ENCODE measurements around the gene FAM78A. TPM values are rescaled to one million over a fixed set of nuclear protein-coding genes. Genes with fewer than 3 reads are reported as not detected.

The FAM78A gene
- polyA plus RNA-seq, 1 donor from 2014 or later = 0.47 TPM

DNA sequence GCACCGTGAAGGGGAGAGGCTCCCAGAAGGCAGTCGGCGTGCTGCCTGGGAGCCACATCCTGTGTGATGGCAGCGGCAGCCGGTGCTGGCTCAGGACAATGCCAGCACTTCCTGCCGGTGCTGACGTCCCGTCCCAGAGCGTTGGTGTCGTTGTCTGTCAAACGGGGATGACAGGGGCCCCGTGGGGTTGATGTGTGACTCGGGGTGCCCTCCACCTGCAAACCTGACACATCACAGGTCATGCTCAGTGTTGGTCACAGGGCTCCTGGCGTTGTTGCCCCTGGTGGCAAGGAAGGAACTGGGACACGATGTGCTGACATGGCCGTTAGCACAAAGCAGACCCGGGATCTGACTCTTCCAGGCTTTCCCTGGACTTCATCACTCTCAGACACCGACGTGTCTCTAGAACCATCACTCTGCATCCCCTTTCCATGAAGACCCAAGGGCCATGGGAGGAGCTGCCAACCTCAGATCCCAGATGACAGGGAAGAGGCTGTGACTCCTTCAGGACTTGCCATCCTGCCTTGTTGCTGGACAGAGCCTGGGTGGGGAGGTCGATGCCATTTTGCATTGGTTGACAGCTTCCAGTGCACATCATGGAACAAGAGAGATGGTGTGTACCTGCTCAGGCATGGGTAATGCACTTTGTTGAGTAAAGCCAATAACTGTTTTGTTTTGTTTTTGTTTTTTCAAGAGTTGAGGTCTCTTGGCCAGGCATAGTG is 34.7 kb upstream of the FAM78A start:
- no peak overlapping the region for H2AFZ ChIP-seq (ENCODE audit: low read depth, low read length)
- no peak for TF ChIP-seq RAD21 (conservative IDR thresholded peaks at IDR 0.05)
- no peak for TF ChIP-seq EP300 (conservative IDR thresholded peaks at IDR 0.05; ENCODE audit: poor library complexity, severe bottlenecking)
- TF ChIP-seq MXI1 (conservative IDR thresholded peaks at IDR 0.05; ENCODE audit: poor library complexity, severe bottlenecking) = no peak
- no peak for TF ChIP-seq TAF1 (IDR thresholded peaks at IDR 0.05; ENCODE audit: low read depth)
- no peak for TF ChIP-seq REST (IDR thresholded peaks at IDR 0.05; ENCODE audit: borderline replicate concordance)
- TF ChIP-seq POLR2AphosphoS5 (IDR thresholded peaks at IDR 0.05) = no peak
- no peak for TF ChIP-seq CTCF (IDR thresholded peaks at IDR 0.05; ENCODE audit: poor library complexity, severe bottlenecking)
- no peak for TF ChIP-seq SMC3 (conservative IDR thresholded peaks at IDR 0.05; ENCODE audit: poor library complexity)
- no peak for TF ChIP-seq EZH2 (IDR thresholded peaks at IDR 0.05; ENCODE audit: borderline replicate concordance, insufficient read depth, low read length, poor library complexity, severe bottlenecking)
- no peaks in the 10 kb centered on the region for H3F3A ChIP-seq (ENCODE audit: insufficient read depth, low read length, poor library complexity, severe bottlenecking)
- H3K9me3 ChIP-seq (ENCODE audit: low read length) = no peaks in the 10 kb centered on the region
- H3K9me2 ChIP-seq (ENCODE audit: insufficient read depth, low read length) = no peaks in the 10 kb centered on the region
- H3K4me2 ChIP-seq (ENCODE audit: low read length) = no peak overlapping the region
- no peaks in the 10 kb centered on the region for H3K79me2 ChIP-seq (replicated peaks; ENCODE audit: insufficient read depth, low read length)
- H3K27ac ChIP-seq (ENCODE audit: low read length) = no peak overlapping the region
- H3K27me3 ChIP-seq (ENCODE audit: insufficient read depth, low read depth, low read length) = no peaks in the 10 kb centered on the region
- no peak overlapping the region for H3K9ac ChIP-seq (ENCODE audit: low read length)
- no peaks in the 10 kb centered on the region for H4K20me1 ChIP-seq (ENCODE audit: insufficient read depth)
- no peaks in the 10 kb centered on the region for H3K36me3 ChIP-seq (ENCODE audit: insufficient read depth, low read length)
- no peak overlapping the region for H3K4me3 ChIP-seq (ENCODE audit: low read length)

DNA sequence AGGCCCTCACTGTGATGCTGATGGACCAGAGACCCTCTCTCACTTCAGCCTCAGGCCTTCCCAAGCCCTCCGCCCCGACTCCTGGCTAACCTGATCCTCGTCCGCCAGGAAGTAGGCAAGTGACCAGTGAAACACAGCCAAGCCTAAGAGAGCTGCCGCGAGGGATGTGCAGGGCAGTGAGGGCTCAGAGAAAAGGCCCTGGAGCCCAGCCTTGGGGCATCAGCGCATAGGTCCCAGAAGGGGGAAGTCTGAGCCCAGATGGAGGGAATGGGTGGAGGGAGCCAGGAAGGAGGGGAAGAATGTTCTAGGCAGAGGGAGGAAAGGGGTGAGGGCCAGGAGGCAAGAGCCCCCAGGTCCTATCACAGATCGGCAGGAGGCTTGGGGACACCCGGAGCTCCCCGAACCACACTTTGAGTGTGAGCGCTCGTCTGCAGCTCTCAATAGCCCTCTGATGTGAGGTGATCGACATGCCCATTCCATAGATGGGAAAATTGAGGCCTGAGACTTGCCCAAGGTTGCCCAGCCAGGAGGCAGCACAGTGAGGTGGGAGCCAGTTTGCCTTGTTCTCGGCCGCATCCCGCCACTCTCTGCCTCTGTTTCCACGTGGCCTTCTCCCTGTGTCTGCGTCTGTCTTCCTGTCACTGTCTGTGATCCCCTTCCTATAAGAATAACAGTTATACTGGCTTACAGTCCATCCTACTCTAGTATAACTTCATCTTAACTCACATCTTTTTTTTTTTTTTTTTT is 33.4 kb upstream of the FAM78A start:
- no peak overlapping the region for H3K9ac ChIP-seq (ENCODE audit: low read length)
- no peaks in the 10 kb centered on the region for H3K9me3 ChIP-seq (ENCODE audit: low read length)
- no peaks in the 10 kb centered on the region for H3K9me2 ChIP-seq (ENCODE audit: insufficient read depth, low read length)
- H3K79me2 ChIP-seq (replicated peaks; ENCODE audit: insufficient read depth, low read length) = no peaks in the 10 kb centered on the region
- no peak overlapping the region for H2AFZ ChIP-seq (ENCODE audit: low read depth, low read length)
- no peak overlapping the region for H3K4me2 ChIP-seq (ENCODE audit: low read length)
- H3K27ac ChIP-seq (ENCODE audit: low read length) = no peak overlapping the region
- H3F3A ChIP-seq (ENCODE audit: insufficient read depth, low read length, poor library complexity, severe bottlenecking) = no peaks in the 10 kb centered on the region
- no peak for TF ChIP-seq MXI1 (conservative IDR thresholded peaks at IDR 0.05; ENCODE audit: poor library complexity, severe bottlenecking)
- no peak for TF ChIP-seq TAF1 (IDR thresholded peaks at IDR 0.05; ENCODE audit: low read depth)
- no peak for TF ChIP-seq CTCF (IDR thresholded peaks at IDR 0.05; ENCODE audit: poor library complexity, severe bottlenecking)
- TF ChIP-seq RAD21 (conservative IDR thresholded peaks at IDR 0.05) = no peak
- no peak for TF ChIP-seq EP300 (conservative IDR thresholded peaks at IDR 0.05; ENCODE audit: poor library complexity, severe bottlenecking)
- no peak for TF ChIP-seq SMC3 (conservative IDR thresholded peaks at IDR 0.05; ENCODE audit: poor library complexity)
- no peak for TF ChIP-seq POLR2AphosphoS5 (IDR thresholded peaks at IDR 0.05)
- TF ChIP-seq EZH2 (IDR thresholded peaks at IDR 0.05; ENCODE audit: borderline replicate concordance, insufficient read depth, low read length, poor library complexity, severe bottlenecking) = no peak
- no peak for TF ChIP-seq REST (IDR thresholded peaks at IDR 0.05; ENCODE audit: borderline replicate concordance)
- H3K27me3 ChIP-seq (ENCODE audit: insufficient read depth, low read depth, low read length) = no peaks in the 10 kb centered on the region
- no peak overlapping the region for H3K4me3 ChIP-seq (ENCODE audit: low read length)
- no peaks in the 10 kb centered on the region for H4K20me1 ChIP-seq (ENCODE audit: insufficient read depth)
- no peaks in the 10 kb centered on the region for H3K36me3 ChIP-seq (ENCODE audit: insufficient read depth, low read length)
